ENCODE results near the gene ARPC5.
"Not testable (repeated sequence)": the region's sequence is repeated elsewhere in the genome, so short reads cannot be mapped to it uniquely, and the experiment has no call there.

ARPC5 gene

DNA sequence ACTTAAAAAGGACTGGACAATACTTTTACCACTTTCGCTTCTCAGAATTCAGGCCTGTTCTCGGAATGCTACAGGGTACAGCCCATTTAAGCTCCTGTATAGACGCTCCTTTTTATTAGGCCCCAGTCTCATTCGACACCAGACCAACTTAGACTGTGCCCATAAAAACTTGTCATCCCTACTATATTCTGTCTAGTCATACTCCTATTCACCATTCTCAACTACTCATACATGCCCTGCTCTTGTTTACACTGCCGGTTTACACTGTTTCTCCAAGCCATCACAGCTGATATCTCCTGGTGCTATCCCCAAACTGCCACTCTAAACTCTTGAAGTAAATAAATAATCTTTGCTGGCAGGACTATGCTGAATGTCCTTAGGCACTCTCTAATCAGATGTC lies 17.4 kb downstream of the ARPC5 start:
- DNase-seq, H3K9me3 Mint-ChIP-seq, H3K27ac Mint-ChIP-seq, H3K4me1 Mint-ChIP-seq, CTCF ChIA-PET, H3K4me3 Mint-ChIP-seq: not testable (repeated sequence)
- Mint-ChIP-seq H3K27me3 (peaks cover 16% of the 10 kb centered on the region), H3K36me3 (peaks cover 10% of the 10 kb centered on the region)

GRCh38 chr1:183612975-183613374 lies 22.6 kb downstream of the ARPC5 start:
- H3K27ac Mint-ChIP-seq, DNase-seq, H3K4me3 Mint-ChIP-seq, CTCF ChIA-PET, H3K36me3 Mint-ChIP-seq, H3K9me3 Mint-ChIP-seq, H3K4me1 Mint-ChIP-seq: not testable (repeated sequence)
- peaks cover 43% of the 10 kb centered on the region for H3K27me3 Mint-ChIP-seq

DNA sequence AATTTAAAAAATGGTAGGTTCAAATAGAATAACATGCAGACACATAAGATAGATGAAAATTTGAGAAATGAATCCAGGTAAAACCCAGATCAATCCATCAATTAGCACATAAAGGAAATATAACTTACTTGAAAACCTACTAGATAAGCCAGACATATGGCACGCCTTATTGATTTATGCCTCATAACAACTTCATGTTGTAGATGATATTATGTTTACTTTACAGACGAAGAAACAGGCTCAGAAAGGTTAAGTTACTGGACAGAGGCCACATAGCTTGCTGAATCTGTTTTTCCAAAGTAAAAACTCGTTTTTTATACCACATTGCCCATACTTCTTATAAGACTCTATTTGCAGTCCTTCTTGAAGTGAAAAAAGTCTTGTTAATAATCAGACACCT lies 23.2 kb downstream of the ARPC5 start:
- no peak for DNase-seq
- Mint-ChIP-seq H3K9me3 (no peaks in the 10 kb centered on the region), H3K4me3 (no peak overlapping the region), H3K27me3 (peaks cover 43% of the 10 kb centered on the region), H3K27ac (no peak overlapping the region), H3K36me3 (no peaks in the 10 kb centered on the region), H3K4me1 (no peaks in the 10 kb centered on the region)
- CTCF ChIA-PET, result no interaction called here

DNA sequence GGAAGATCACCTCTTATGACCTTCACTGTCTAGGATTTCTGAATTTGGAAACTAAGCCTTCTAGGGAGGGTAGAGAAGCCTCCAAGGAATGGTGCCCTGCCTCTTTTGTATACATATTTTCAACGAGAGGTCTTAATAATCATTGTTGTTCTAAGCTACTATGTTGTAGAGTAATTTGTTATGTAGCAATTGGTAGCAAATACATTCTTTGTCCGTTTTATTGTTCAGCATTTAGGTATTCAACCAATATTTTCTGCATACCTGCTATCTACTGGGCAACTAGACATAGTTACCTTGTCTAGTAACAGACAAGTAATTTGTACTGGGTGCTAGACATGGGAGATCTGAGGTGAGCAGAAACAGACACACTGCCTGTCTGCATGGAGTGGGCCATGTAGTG lies 24.6 kb downstream of the ARPC5 start:
- Mint-ChIP-seq H3K4me1 (no peaks in the 10 kb centered on the region), H3K27me3 (peaks cover 47% of the 10 kb centered on the region), H3K4me3 (no peak overlapping the region), H3K36me3 (no peaks in the 10 kb centered on the region), H3K27ac (no peak overlapping the region), H3K9me3 (no peaks in the 10 kb centered on the region)
- CTCF ChIA-PET, result no interaction called here
- DNase-seq, result no peak

- no peaks in the 10 kb centered on the region for H3K9me3 Mint-ChIP-seq
- no peaks in the 10 kb centered on the region for H3K4me1 Mint-ChIP-seq
- H3K4me3 Mint-ChIP-seq, result no peak overlapping the region
- H3K27ac Mint-ChIP-seq, result no peak overlapping the region
- CTCF ChIA-PET, result interaction anchor here (1.0 to 1.3 kb wide), 4 partner anchors 13 to 306 kb away, joined by 3 to 4 read pairs (median 3); no protein-coding TSS in a partner anchor
- H3K36me3 Mint-ChIP-seq, result no peaks in the 10 kb centered on the region
- no peak for DNase-seq
- peaks cover 47% of the 10 kb centered on the region for H3K27me3 Mint-ChIP-seq
Observed at GRCh38 chr1:183609759-183610452, 25.7 kb downstream of the ARPC5 start.

GRCh38 chr1:183609313-183609712 lies 26.3 kb downstream of the ARPC5 start:
- H3K4me1 Mint-ChIP-seq, result peaks cover 3% of the 10 kb centered on the region
- peaks cover 46% of the 10 kb centered on the region for H3K27me3 Mint-ChIP-seq
- CTCF ChIA-PET, result interaction anchor here (1.0 to 1.3 kb wide), 4 partner anchors 13 to 306 kb away, joined by 3 to 4 read pairs (median 3); no protein-coding TSS in a partner anchor
- H3K9me3 Mint-ChIP-seq, result no peaks in the 10 kb centered on the region
- no peak overlapping the region for H3K27ac Mint-ChIP-seq
- no peak for DNase-seq
- H3K4me3 Mint-ChIP-seq, result no peak overlapping the region
- no peaks in the 10 kb centered on the region for H3K36me3 Mint-ChIP-seq

- no peaks in the 10 kb centered on the region for H3K36me3 Mint-ChIP-seq
- H3K4me3 Mint-ChIP-seq, result no peak overlapping the region
Observed at GRCh38 chr1:183607322-183607980, 28.1 kb downstream of the ARPC5 start.

GRCh38 chr1:183605904-183606303 lies 29.7 kb downstream of the ARPC5 start:
- H3K4me3 Mint-ChIP-seq, result no peak overlapping the region
- DNase-seq, result no peak
- H3K4me1 Mint-ChIP-seq, result peaks cover 9% of the 10 kb centered on the region
- H3K27me3 Mint-ChIP-seq, result peaks cover 45% of the 10 kb centered on the region
- H3K9me3 Mint-ChIP-seq, result no peaks in the 10 kb centered on the region
- H3K36me3 Mint-ChIP-seq, result no peaks in the 10 kb centered on the region
- CTCF ChIA-PET, result no interaction called here
- H3K27ac Mint-ChIP-seq, result no peak overlapping the region

More at GRCh38 chr1:183607322-183607980, 28.1 kb downstream of the ARPC5 start:
- H3K27me3 Mint-ChIP-seq, result peaks cover 52% of the 10 kb centered on the region
- CTCF ChIA-PET, result no interaction called here
- no peaks in the 10 kb centered on the region for H3K9me3 Mint-ChIP-seq
- H3K27ac Mint-ChIP-seq, result no peak overlapping the region
- no peak for DNase-seq
- H3K4me1 Mint-ChIP-seq, result peaks cover 9% of the 10 kb centered on the region

DNA sequence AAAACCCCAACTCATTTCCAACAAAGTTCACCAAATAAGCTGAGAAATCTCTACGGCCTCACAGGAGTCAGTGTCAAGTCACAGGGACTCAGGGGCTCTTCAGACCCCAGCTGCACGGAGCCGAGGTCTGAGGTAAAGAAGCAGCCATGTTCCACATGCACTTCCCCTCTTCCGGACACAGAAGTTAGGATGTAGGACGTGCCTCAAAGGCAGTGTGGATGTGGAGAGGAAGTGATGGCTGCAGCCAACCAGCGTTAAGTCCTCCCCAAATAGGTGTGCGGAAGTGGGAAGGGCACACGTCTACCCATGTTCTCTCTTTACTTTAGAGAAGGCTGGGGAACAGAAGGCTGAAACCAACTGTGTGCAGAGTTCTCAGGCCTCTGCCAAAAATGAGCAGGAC lies 30.8 kb downstream of the ARPC5 start:
- H3K4me1 Mint-ChIP-seq, result peaks cover 9% of the 10 kb centered on the region
- CTCF ChIA-PET, result no interaction called here
- no peak overlapping the region for H3K27ac Mint-ChIP-seq
- no peak for DNase-seq
- no peak overlapping the region for H3K4me3 Mint-ChIP-seq
- no peaks in the 10 kb centered on the region for H3K9me3 Mint-ChIP-seq
- H3K36me3 Mint-ChIP-seq, result no peaks in the 10 kb centered on the region
- H3K27me3 Mint-ChIP-seq, result peaks cover 41% of the 10 kb centered on the region

DNA sequence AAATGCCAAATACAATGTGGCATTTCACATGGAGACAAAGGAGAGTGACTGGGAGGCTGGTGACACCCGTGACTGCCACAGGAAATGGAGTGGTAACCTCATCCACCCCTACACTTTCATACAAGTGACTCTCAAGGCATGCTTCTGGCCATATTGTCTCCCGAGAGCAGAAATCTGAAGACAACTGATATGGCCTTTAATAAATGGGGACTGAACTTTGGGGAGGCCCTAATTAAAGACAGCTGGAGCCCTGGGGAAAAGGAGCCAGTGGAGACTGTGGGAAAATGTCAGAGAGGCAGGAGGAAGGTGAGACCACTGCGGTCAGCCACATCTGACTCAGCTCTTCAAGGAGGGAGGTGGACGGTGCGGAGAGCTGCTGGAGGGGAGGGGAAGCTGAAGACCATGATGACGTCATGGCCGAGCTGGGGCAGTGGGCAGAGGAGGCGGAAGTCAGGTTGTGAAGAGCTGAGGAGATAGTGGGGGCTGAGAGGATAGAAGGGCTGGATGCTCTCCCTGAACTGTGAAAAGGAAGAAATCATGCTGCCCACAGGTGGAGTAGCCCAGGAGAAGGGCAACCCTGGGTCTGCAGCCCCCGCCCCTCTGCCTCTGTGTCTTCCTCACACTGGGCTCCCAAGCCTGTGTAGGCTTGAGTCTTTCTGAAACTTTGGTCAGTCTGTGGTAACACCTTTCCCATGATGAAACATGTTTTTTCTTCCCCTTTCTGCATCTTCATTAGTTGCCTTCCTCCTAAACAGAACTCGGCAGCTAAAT lies 31.4 kb downstream of the ARPC5 start:
- H3K4me3 Mint-ChIP-seq, result no peak overlapping the region

DNA sequence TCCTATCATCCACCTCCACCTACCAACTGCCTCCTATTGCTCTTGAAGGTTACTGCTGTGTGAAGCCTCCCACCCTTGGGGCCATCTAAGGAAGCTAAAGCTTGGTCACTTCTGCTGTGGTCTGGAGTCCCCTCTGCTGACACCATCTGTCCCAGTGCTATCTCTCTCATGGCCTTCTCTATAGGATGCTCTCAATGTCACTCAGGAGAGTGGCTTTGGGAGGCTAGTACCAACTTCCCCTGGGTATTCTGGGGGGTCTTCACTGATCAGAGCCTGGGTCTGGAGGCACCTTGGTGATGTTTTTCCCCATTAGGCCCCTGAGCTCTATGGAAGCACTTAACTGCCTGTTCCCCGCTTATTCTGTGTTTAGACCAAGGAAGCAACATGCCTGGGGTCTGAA lies 33.1 kb downstream of the ARPC5 start:
- Mint-ChIP-seq H3K36me3 (no peaks in the 10 kb centered on the region), H3K4me3 (no peak overlapping the region), H3K27ac (no peak overlapping the region), H3K27me3 (peaks cover 38% of the 10 kb centered on the region), H3K9me3 (no peaks in the 10 kb centered on the region), H3K4me1 (peaks cover 16% of the 10 kb centered on the region)
- DNase-seq, result no peak
- CTCF ChIA-PET, result no interaction called here

More for the DNA sequence above, 31.4 kb downstream of the ARPC5 start:
- H3K27ac Mint-ChIP-seq, result no peak overlapping the region
- H3K9me3 Mint-ChIP-seq, result no peaks in the 10 kb centered on the region
- H3K4me1 Mint-ChIP-seq, result peaks cover 9% of the 10 kb centered on the region
- H3K36me3 Mint-ChIP-seq, result no peaks in the 10 kb centered on the region
- CTCF ChIA-PET, result no interaction called here
- peaks cover 40% of the 10 kb centered on the region for H3K27me3 Mint-ChIP-seq
- no peak for DNase-seq

GRCh38 chr1:183600634-183601033 lies 34.9 kb downstream of the ARPC5 start:
- H3K9me3 Mint-ChIP-seq, result no peaks in the 10 kb centered on the region
- H3K27me3 Mint-ChIP-seq, result peaks cover 34% of the 10 kb centered on the region
- H3K4me3 Mint-ChIP-seq, result no peak overlapping the region
- CTCF ChIA-PET, result no interaction called here
- H3K4me1 Mint-ChIP-seq, result peaks cover 16% of the 10 kb centered on the region
- H3K27ac Mint-ChIP-seq, result no peak overlapping the region
- no peaks in the 10 kb centered on the region for H3K36me3 Mint-ChIP-seq
- DNase-seq, result no peak

GRCh38 chr1:183600136-183600535 lies 35.4 kb downstream of the ARPC5 start:
- H3K27ac Mint-ChIP-seq, result no peak overlapping the region
- no peak for DNase-seq
- peaks cover 16% of the 10 kb centered on the region for H3K4me1 Mint-ChIP-seq
- H3K36me3 Mint-ChIP-seq, result no peaks in the 10 kb centered on the region
- CTCF ChIA-PET, result no interaction called here
- H3K4me3 Mint-ChIP-seq, result no peak overlapping the region
- peaks cover 34% of the 10 kb centered on the region for H3K27me3 Mint-ChIP-seq
- no peaks in the 10 kb centered on the region for H3K9me3 Mint-ChIP-seq

GRCh38 chr1:183598386-183598785 lies 37.2 kb downstream of the ARPC5 start:
- Mint-ChIP-seq H3K36me3 (no peaks in the 10 kb centered on the region), H3K27me3 (peaks cover 21% of the 10 kb centered on the region), H3K4me3 (no peak overlapping the region), H3K27ac (no peak overlapping the region), H3K9me3 (no peaks in the 10 kb centered on the region), H3K4me1 (peaks cover 9% of the 10 kb centered on the region)
- DNase-seq, result no peak
- CTCF ChIA-PET, result interaction anchor here (0.8 to 1.5 kb wide), 3 partner anchors 8 to 317 kb away, joined by 3 to 5 read pairs (median 3); partner anchors contain the start of gene NCF2

Measured in activated naive CD4-positive, alpha-beta T cell treated with anti-CD3 and anti-CD28 coated beads, Interleukin-2, amount 10 ng/mL, durations not matched to agents 7 days and 5 days (primary cell).